T-cell (primary cell): ENCODE measurements around the gene TUBB8. TPM values are rescaled to one million over a fixed set of nuclear protein-coding genes. Genes with fewer than 3 reads are reported as not detected.
"Not testable (repeated sequence)": the region's sequence is repeated elsewhere in the genome, so short reads cannot be mapped to it uniquely, and the experiment has no call there.

Source experiments
- ATAC-seq, 4 experiments: fragments of 200-7000 bp in 3 of 4; fragments of 150-1000 bp in 1 of 4; cut with Tn5 transposase; replicated peaks in 1 of 4; 1 replicate in 3 of 4; 2 replicates in 1 of 4; pipeline ENCODE4 v1.10.0; 2021; ENCODE audit warnings: moderate library complexity in 3 of 4, mild to moderate bottlenecking in 2 of 4, moderate number of reproducible peaks in 1 of 4
- CTCF ChIA-PET, 2 donors: fragments of 300-600 bp; sonication (Branson Sonifier 250); formaldehyde crosslinking; loops; one replicate each; lab custom pipeline; 2022; ENCODE audit warnings: antibody characterized with exemption in 2 of 2; lab: Charles Lee
- POLR2A ChIA-PET, 2 donors: fragments of 300-600 bp; sonication (Branson Sonifier 250); formaldehyde crosslinking; loops; one replicate each; lab custom pipeline; 2022; ENCODE audit warnings: antibody characterized with exemption in 2 of 2; lab: Charles Lee
- DNase-seq, 35 experiments: peaks; one replicate each; pipeline versions ENCODE4 v3.0.0 to v3.0.0-alpha.2; 2013 to 2023
- H3K27ac ChIP-seq: one replicate; pipeline ENCODE4 v1.5.1; 2013; ENCODE audit warnings: low read length
- H3K27me3 ChIP-seq, 2 experiments: replicated peaks in 1 of 2; 1 replicate in 1 of 2; 2 replicates in 1 of 2; pipeline versions ENCODE4 v1.6.1 to v1.7.0; 2013; ENCODE audit warnings: low read length in 1 of 2, mixed read lengths in 1 of 2; ENCODE audit not compliant: control insufficient read depth in 2 of 2, insufficient read depth in 2 of 2; ENCODE audit errors: extremely low read depth in 1 of 2
- H3K36me3 ChIP-seq, 2 donors: 1 replicate in 1 of 2; 2 replicates in 1 of 2; pipeline versions ENCODE4 v1.6.1 to v1.7.0; 2013; ENCODE audit warnings: low read length in 1 of 2; ENCODE audit not compliant: control insufficient read depth in 2 of 2, insufficient read depth in 1 of 2; ENCODE audit errors: extremely low read depth in 1 of 2
- H3K4me1 ChIP-seq, 2 experiments: 1 replicate in 1 of 2; 2 replicates in 1 of 2; pipeline versions ENCODE4 v1.6.1 to v1.7.0; 2013; ENCODE audit warnings: low read length in 2 of 2, mixed read lengths in 1 of 2; ENCODE audit not compliant: insufficient read depth in 2 of 2, control insufficient read depth in 1 of 2; ENCODE audit errors: extremely low read depth in 1 of 2
- H3K4me3 ChIP-seq, 2 donors: 1 replicate in 1 of 2; 2 replicates in 1 of 2; pipeline versions ENCODE4 v1.5.1 to v1.7.0; 2013; ENCODE audit warnings: mild to moderate bottlenecking in 2 of 2, low read length in 1 of 2, moderate library complexity in 1 of 2; ENCODE audit not compliant: control insufficient read depth in 1 of 2; ENCODE audit errors: extremely low read depth in 1 of 2
- H3K9me3 ChIP-seq: 2 replicates; pipeline ENCODE4 v1.7.0; 2013
- H3K27ac Mint-ChIP-seq, 2 donors: one replicate each; pipeline ENCODE4 v1.8.0; 2020 to 2021; ENCODE audit warnings: mild to moderate bottlenecking in 2 of 2, mixed read lengths in 2 of 2
- H3K27me3 Mint-ChIP-seq, 2 donors: one replicate each; pipeline ENCODE4 v1.8.0; 2021 to 2022; ENCODE audit warnings: mixed read lengths in 2 of 2
- H3K36me3 Mint-ChIP-seq: one replicate; pipeline ENCODE4 v1.8.0; 2021; ENCODE audit warnings: mixed read lengths
- H3K4me1 Mint-ChIP-seq, 3 donors: one replicate each; pipeline ENCODE4 v1.8.0; 2020 to 2022; ENCODE audit warnings: mixed read lengths in 3 of 3, mild to moderate bottlenecking in 1 of 3
- H3K4me3 Mint-ChIP-seq, 3 donors: one replicate each; pipeline ENCODE4 v1.8.0; 2020 to 2022; ENCODE audit warnings: mild to moderate bottlenecking in 3 of 3, mixed read lengths in 3 of 3, moderate library complexity in 3 of 3
- H3K9me3 Mint-ChIP-seq, 3 donors: one replicate each; pipeline ENCODE4 v1.8.0; 2020 to 2022; ENCODE audit warnings: mixed read lengths in 3 of 3
- WGBS: methylation state at CpG from one replicate; pipeline ENCODE4 v1.1.5; 2013; ENCODE audit warnings: missing lambda C conversion rate; ENCODE audit not compliant: insufficient coverage; 5-methylcytosine and 5-hydroxymethylcytosine counted together
- total RNA-seq, 35 experiments: library from RNA in 6 of 35; stranded (reverse) in 6 of 35; fragments of 120-200 nt in 1 of 35; gene quantifications; one replicate each; pipeline versions ENCODE4 v1.2.1 to v1.2.4 and lab custom pipeline; 2013 to 2026

Gene TUBB8
- total RNA-seq, 5 donors from 2014 or later (not counting 1 experiment from before 2014, with no cell fraction given): not detected

- H3K4me1 Mint-ChIP-seq, H3K36me3 ChIP-seq, H3K9me3 ChIP-seq, H3K9me3 Mint-ChIP-seq, H3K27ac Mint-ChIP-seq, H3K36me3 Mint-ChIP-seq, H3K27ac ChIP-seq, POLR2A ChIA-PET: not testable (repeated sequence)
- peaks cover 0 to 21% of the 10 kb centered on the region in 2 experiments for H3K4me1 ChIP-seq
- CTCF ChIA-PET: interaction anchor here in 1 of 2 donors (0.7 kb wide), 1 partner anchor 920 kb away, joined by 4 read pairs; no protein-coding TSS in a partner anchor
- 4% methylated on average over 39 of the region's 65 CpGs for WGBS
- H3K27me3 Mint-ChIP-seq: peaks cover 8 to 12% of the 10 kb centered on the region in 2 donors
- H3K27me3 ChIP-seq: peaks cover 0 to 40% of the 10 kb centered on the region in 2 experiments
- ATAC-seq: peak in 2 of 4 experiments; percentile 36 to 39
- DNase-seq: peak in 21 of 35 experiments; percentile 6 to 52 (median 29)
- peak overlapping the region; percentile 71 to 77 (median 76) for H3K4me3 Mint-ChIP-seq
- H3K4me3 ChIP-seq: peak overlapping the region; percentile 46 to 62
Observed at GRCh38 chr10:73543-74265, 24.6 kb upstream of the TUBB8 start.

DNA sequence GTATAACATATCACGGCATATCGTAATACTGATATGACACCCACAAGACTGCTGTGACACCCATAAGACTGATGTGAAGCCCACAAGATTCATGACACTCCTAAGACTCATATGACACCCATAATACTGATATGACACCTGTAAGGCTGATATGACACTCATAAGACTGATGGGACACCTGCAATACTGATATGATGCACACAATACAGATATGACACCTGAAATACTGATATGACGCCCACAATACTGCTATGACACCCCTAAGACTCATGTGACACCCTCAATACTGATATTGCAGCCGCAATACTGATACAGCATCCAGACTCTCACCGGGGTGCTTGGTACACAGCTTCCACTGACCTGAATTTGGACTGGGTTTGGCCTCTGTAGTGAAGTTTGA is 19.1 kb upstream of the TUBB8 start:
- H3K36me3 ChIP-seq, H3K4me3 Mint-ChIP-seq, H3K4me1 ChIP-seq, H3K27ac ChIP-seq, H3K4me3 ChIP-seq, H3K27me3 ChIP-seq, CTCF ChIA-PET, H3K27ac Mint-ChIP-seq, H3K4me1 Mint-ChIP-seq, H3K9me3 ChIP-seq, H3K9me3 Mint-ChIP-seq, H3K36me3 Mint-ChIP-seq, DNase-seq, POLR2A ChIA-PET, ATAC-seq: not testable (repeated sequence)
- 18% methylated on average over 3 of the region's 5 CpGs for WGBS
- peaks cover 6 to 24% of the 10 kb centered on the region in 2 donors for H3K27me3 Mint-ChIP-seq

DNA sequence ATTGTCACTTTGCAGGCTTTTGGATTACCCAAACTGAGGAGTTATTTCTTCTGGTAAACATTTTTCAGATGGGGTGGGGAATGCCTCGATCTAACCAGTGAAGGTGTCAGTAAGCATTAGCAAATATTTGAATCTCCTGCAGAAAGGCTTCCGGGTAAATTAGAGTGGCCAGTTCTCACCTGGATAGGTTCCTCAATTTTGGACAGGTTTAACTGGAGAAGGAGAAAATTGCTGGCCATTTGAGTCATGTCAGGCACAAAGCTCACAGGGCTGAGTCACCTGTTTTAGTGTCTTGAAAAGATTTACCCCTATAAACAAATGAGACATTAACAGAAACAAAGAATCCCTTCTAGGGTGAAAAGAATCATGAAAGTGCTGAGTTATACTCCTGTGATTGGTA is 830 bp upstream of the TUBB8 start:
- H3K9me3 ChIP-seq, H3K9me3 Mint-ChIP-seq, H3K4me3 ChIP-seq, DNase-seq, POLR2A ChIA-PET, H3K27me3 ChIP-seq, H3K36me3 Mint-ChIP-seq, H3K4me3 Mint-ChIP-seq, H3K36me3 ChIP-seq, CTCF ChIA-PET, ATAC-seq, H3K27ac Mint-ChIP-seq, H3K4me1 Mint-ChIP-seq, H3K4me1 ChIP-seq, H3K27ac ChIP-seq: not testable (repeated sequence)
- WGBS: 56% methylated on average over 1 of the region's 2 CpGs
- H3K27me3 Mint-ChIP-seq: peaks cover 3 to 12% of the 10 kb centered on the region in 2 donors

GRCh38 chr10:47864-48263 is 1.2 kb downstream of the TUBB8 start:
- ATAC-seq, DNase-seq, H3K4me1 ChIP-seq, H3K4me1 Mint-ChIP-seq, H3K9me3 Mint-ChIP-seq, H3K27me3 Mint-ChIP-seq, H3K4me3 Mint-ChIP-seq, H3K36me3 ChIP-seq, H3K9me3 ChIP-seq, H3K27ac ChIP-seq, H3K27ac Mint-ChIP-seq, H3K36me3 Mint-ChIP-seq, CTCF ChIA-PET, H3K27me3 ChIP-seq, POLR2A ChIA-PET, H3K4me3 ChIP-seq: not testable (repeated sequence)
- WGBS: no CpG with 5 or more reads among the region's 16 CpGs

GRCh38 chr10:13315-13635 is 35.8 kb downstream of the TUBB8 start:
- POLR2A ChIA-PET, H3K27ac Mint-ChIP-seq, CTCF ChIA-PET, H3K9me3 Mint-ChIP-seq, H3K36me3 ChIP-seq, H3K4me1 ChIP-seq, H3K36me3 Mint-ChIP-seq, H3K4me1 Mint-ChIP-seq, H3K27me3 Mint-ChIP-seq, H3K4me3 ChIP-seq, H3K4me3 Mint-ChIP-seq, H3K27ac ChIP-seq, H3K27me3 ChIP-seq, H3K9me3 ChIP-seq, DNase-seq, ATAC-seq: not testable (repeated sequence)
- no CpG with 5 or more reads among the region's 2 CpGs for WGBS

- H3K9me3 Mint-ChIP-seq, H3K27ac ChIP-seq, H3K4me3 Mint-ChIP-seq, H3K36me3 ChIP-seq, H3K4me3 ChIP-seq, H3K27me3 ChIP-seq, H3K27me3 Mint-ChIP-seq, H3K9me3 ChIP-seq, CTCF ChIA-PET, H3K4me1 Mint-ChIP-seq, H3K36me3 Mint-ChIP-seq, DNase-seq, H3K4me1 ChIP-seq, POLR2A ChIA-PET, H3K27ac Mint-ChIP-seq: not testable (repeated sequence)
- WGBS: no CpG with 5 or more reads among the region's 15 CpGs
- ATAC-seq: peak in 1 of 4 experiments; percentile 17
Observed at GRCh38 chr10:12444-13314, 36.4 kb downstream of the TUBB8 start.
